Kidney tubule cell (primary cell): ENCODE measurements around the gene LPCAT3.

Experiments
- DNase-seq: peaks from one replicate; pipeline ENCODE4 v3.0.0-alpha.2; 2018; ENCODE audit warnings: low spot score

LPCAT3 gene

GRCh38 chr12:6937481-6938352 lies 80.6 kb downstream of the LPCAT3 start:
- peak; percentile 96 for DNase-seq

- no peak for DNase-seq
Observed at GRCh38 chr12:6936636-6937480, 81.4 kb downstream of the LPCAT3 start.

GRCh38 chr12:6936194-6936635 lies 82.1 kb downstream of the LPCAT3 start:
- no peak for DNase-seq

- no peak for DNase-seq
Observed at GRCh38 chr12:6935371-6936193, 82.7 kb downstream of the LPCAT3 start.

- DNase-seq = peak; percentile 37
Observed at GRCh38 chr12:6934110-6934509, 84.2 kb downstream of the LPCAT3 start.

GRCh38 chr12:6932766-6933165 lies 85.5 kb downstream of the LPCAT3 start:
- DNase-seq = no peak

- DNase-seq = no peak
Observed at GRCh38 chr12:6929466-6930452, 88.5 kb downstream of the LPCAT3 start.

- no peak for DNase-seq
Observed at GRCh38 chr12:6928703-6929407, 89.4 kb downstream of the LPCAT3 start.

- DNase-seq = no peak
Observed at GRCh38 chr12:6928022-6928702, 90.1 kb downstream of the LPCAT3 start.

GRCh38 chr12:6927379-6928021 lies 90.8 kb downstream of the LPCAT3 start, which contains the start of gene ATN1:
TSS of gene ATN1 (plus strand) at chr12:6927959. CDS start at chr12:6934002, 6,043 bp downstream.
- DNase-seq = peak; percentile 76
